Measurements from ENCODE around the gene RNF2.

DNA sequence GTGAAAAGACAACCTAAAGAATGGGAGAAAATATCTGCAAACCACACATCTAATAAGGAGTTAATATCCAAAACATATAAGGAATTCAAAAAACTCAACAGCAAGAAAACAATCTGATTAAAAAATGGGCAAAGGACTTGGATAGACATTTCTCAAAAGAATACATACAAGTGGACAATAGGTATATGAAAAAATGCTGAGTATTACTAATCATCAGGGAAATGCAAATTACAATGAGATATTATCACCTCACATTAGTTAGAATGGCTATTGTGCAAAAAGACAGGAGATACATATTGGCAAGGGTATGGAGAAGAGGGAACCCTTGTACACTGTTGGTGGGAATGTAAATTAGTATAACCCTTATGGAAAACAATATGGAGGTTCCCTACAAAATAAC is 66.5 kb downstream of the RNF2 start:
- TF ChIP-seq, protein P1, sequence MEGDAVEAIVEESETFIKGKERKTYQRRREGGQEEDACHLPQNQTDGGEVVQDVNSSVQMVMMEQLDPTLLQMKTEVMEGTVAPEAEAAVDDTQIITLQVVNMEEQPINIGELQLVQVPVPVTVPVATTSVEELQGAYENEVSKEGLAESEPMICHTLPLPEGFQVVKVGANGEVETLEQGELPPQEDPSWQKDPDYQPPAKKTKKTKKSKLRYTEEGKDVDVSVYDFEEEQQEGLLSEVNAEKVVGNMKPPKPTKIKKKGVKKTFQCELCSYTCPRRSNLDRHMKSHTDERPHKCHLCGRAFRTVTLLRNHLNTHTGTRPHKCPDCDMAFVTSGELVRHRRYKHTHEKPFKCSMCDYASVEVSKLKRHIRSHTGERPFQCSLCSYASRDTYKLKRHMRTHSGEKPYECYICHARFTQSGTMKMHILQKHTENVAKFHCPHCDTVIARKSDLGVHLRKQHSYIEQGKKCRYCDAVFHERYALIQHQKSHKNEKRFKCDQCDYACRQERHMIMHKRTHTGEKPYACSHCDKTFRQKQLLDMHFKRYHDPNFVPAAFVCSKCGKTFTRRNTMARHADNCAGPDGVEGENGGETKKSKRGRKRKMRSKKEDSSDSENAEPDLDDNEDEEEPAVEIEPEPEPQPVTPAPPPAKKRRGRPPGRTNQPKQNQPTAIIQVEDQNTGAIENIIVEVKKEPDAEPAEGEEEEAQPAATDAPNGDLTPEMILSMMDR (IDR thresholded peaks at IDR 0.05), result no peak
- TF ChIP-seq POLR2AphosphoS5 (IDR thresholded peaks at IDR 0.05; ENCODE audit: low read depth, low read length) (no peak), TCF7L2 (IDR thresholded peaks at IDR 0.05; ENCODE audit: low read depth, low read length) (no peak)
